Putamen (tissue), 1 donor: ENCODE results near the gene STX4.

Experiments used
- DNase-seq: peaks from one replicate; pipeline ENCODE4 v3.0.0-alpha.2; 2016; ENCODE audit warnings: low spot score

Gene STX4

DNA sequence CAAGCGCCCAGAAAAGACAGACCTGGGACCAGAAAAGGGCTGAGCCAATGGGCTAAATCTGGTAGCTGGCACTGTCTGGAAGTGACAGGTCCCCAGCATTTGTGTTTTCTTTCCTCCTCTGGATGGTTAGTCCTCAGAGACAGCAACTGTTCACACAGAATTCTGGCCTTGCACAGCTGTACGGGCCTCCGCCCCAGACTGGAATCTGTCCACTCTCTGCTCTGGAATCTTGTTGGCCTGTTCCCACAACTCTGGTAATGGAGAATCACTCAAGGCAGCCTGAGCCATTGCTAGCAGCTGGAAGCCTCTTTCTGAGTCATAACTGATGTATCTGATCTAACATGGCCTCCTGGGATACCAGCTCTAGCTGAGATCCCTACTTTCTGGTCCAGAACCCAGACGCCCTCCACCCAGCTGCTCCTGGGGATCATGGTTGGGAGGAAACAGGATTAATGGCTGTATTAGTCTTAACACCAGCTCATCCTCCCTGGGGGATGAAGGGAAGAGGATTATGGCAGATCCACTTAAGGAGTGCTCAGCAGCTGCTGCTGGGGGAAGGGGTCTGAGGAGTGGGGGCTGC is 31.6 kb downstream of the STX4 start:
- DNase-seq, result no peak

- DNase-seq, result no peak
These were observed 34.0 kb downstream of the STX4 start for GRCh38 chr16:31067342-31067741.

- no peak for DNase-seq
These were observed 38.5 kb downstream of the STX4 start for GRCh38 chr16:31071861-31072260.

GRCh38 chr16:31072540-31073141 is 39.3 kb downstream of the STX4 start:
- DNase-seq, result no peak

GRCh38 chr16:31073142-31073969 is 40.0 kb downstream of the STX4 start:
- DNase-seq, result peak; percentile 90

- peak; percentile 100 for DNase-seq
These were observed 40.8 kb downstream of the STX4 start, which contains the start of the genes ZNF646 and ZNF668 for GRCh38 chr16:31073970-31074813. Gene ZNF646, plus strand, starts transcription at chr16:31074422. Its CDS starts 1,903 bp downstream, at chr16:31076325. Gene ZNF668, minus strand, starts transcription at chr16:31074240. Its CDS starts 9,781 bp downstream, at chr16:31064459.

- DNase-seq, result no peak
These were observed 41.4 kb downstream of the STX4 start for GRCh38 chr16:31074814-31075183.

DNA sequence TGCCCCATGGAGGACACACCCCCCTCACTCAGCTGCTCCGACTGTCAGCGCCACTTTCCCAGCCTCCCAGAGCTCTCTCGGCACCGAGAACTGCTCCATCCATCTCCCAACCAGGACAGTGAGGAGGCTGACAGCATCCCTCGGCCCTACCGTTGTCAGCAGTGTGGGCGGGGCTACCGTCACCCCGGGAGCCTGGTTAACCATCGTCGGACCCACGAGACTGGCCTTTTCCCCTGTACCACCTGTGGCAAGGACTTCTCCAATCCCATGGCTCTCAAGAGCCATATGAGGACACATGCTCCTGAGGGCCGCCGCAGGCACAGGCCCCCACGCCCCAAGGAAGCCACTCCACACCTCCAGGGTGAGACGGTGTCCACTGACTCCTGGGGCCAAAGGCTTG is 43.0 kb downstream of the STX4 start:
- no peak for DNase-seq

DNA sequence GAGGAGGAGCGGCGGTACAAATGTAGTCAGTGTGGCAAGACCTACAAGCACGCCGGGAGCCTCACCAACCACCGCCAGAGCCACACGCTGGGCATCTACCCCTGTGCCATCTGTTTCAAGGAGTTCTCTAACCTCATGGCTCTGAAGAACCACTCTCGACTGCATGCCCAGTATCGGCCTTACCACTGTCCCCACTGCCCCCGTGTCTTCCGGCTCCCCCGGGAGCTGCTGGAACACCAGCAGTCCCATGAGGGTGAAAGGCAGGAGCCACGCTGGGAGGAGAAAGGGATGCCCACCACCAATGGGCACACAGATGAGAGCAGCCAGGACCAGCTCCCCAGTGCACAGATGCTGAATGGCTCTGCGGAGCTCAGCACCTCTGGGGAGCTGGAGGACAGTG is 43.7 kb downstream of the STX4 start:
- no peak for DNase-seq

- DNase-seq, result no peak
These were observed 44.4 kb downstream of the STX4 start for GRCh38 chr16:31077592-31078396.

GRCh38 chr16:31078597-31079341 is 45.4 kb downstream of the STX4 start:
- DNase-seq, result no peak

DNA sequence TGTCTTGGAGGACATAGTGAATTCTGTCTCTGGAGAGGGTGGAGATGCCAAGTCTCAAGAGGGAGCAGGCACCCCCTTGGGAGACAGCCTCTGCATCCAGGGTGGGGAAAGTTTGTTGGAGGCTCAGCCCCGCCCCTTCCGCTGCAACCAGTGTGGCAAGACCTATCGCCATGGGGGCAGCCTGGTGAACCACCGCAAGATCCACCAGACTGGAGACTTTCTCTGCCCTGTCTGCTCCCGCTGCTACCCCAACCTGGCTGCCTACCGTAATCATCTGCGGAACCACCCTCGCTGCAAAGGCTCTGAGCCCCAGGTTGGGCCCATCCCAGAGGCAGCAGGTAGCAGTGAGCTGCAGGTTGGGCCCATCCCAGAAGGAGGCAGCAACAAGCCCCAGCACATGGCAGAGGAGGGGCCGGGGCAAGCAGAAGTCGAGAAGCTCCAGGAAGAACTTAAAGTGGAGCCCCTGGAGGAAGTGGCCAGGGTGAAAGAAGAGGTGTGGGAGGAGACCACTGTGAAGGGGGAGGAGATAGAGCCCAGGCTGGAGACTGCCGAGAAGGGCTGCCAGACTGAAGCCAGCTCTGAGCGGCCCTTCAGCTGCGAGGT is 46.1 kb downstream of the STX4 start:
- DNase-seq, result no peak

- no peak for DNase-seq
These were observed 46.8 kb downstream of the STX4 start for GRCh38 chr16:31080035-31080629.

GRCh38 chr16:31080756-31081419 is 47.5 kb downstream of the STX4 start:
- DNase-seq, result no peak

DNA sequence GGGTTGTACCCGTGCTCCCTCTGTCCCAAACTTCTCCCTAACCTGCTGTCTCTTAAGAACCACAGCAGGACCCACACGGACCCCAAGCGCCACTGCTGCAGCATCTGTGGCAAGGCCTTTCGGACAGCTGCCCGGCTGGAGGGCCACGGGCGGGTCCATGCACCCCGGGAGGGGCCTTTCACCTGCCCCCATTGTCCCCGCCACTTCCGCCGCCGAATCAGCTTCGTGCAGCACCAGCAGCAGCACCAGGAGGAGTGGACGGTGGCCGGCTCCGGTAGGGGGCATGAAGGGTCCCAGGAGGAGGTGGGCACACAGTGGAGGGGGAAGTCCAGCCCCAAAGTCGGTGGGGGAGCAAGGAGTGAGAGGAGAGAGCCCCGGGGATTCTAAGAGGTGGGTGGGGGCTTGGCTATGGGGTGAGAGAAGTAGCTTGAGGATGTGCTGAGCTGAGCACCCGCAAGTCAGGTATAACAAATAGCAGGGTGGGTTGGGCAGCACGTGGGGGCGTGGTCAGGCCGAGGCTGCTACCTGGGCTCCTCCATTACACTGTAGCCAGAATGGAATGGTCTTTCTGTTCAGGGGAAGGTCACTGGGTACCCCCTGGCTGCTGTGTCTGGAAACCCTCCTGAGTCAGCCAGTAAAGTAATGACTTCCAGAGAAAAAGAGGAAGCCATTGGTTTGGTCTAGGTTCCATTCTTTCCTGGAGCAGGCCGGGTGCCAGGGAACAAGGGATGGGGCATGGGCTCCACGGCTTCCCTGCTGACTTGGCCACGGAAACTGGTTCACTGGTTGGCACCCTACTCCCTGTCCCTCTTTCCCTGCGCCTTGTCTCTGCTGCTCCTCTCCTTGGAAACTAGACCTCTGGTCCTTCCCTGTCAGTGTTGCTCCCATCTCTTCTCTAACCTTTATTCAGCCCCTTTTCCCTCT is 48.3 kb downstream of the STX4 start:
- no peak for DNase-seq

DNA sequence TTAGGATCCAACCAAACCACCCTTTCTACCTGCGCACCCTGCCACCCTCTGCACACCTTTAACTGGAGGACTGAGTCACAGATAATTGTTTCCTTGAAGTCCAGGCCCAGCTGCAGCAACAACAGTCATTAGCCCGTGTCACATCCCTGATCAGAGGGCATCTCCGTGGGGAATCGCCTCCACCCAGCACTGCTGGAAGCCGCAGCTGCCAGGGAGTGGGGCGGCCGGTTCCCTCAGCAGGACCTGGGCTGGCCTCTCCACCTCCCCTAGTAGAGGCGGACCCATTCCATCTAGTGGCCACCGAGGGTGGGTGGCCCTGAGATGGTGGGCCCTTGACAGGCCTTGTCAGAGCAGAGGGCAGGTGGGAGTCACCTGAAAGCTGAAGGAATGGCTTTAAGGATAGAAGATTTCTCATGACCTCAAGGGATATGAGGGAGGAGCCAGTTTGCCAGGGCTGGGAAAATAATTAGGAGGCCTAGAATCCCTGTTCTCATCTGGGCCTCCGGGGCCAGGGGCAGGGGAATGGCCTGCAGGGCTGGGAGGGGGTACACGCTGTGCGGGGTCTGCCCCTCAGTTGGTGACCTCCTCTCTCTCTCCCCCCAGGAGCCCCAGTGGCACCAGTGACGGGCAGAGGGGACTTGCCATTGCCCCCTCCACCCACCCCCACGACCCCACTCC is 49.1 kb downstream of the STX4 start:
- no peak for DNase-seq

- DNase-seq, result no peak
These were observed 49.7 kb downstream of the STX4 start for GRCh38 chr16:31083081-31083480.

DNA sequence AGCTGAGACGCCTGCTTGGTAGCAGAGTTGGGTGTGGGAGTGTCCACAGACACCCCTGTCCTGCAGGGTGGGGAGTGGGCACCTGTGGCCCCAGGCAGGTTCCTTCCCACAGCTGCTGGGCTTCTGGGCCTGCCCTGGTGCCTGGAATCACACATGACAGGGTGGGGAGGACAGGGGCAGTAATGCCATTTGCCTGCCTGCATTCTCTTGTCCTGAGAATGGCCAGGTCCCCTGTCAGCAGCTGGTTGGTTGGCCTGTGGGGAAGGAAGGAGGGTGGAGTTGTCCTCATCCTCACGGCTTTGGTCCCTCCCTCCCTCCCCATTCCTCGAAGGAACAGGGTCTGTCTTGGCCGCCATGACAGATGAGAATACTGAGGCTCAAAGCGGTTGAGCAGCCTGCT is 50.2 kb downstream of the STX4 start:
- no peak for DNase-seq
